Natural killer cell (primary cell): Measurements from ENCODE around the gene LRP1B. TPM values are rescaled to one million over a fixed set of nuclear protein-coding genes. Genes with fewer than 3 reads are reported as not detected.

Source experiments
- ATAC-seq, 3 donors: fragments of 150-1000 bp in 2 of 3; fragments of 200-7000 bp in 1 of 3; cut with Tn5 transposase; 1 replicate in 1 of 3; 2 replicates in 2 of 3; pipeline ENCODE4 v1.10.0; 2021; ENCODE audit warnings: mild to moderate bottlenecking in 2 of 3, moderate library complexity in 2 of 3
- DNase-seq, 2 donors: peaks; one replicate each; pipeline versions ENCODE4 v3.0.0 to v3.0.0-alpha.2; 2013 to 2021; ENCODE audit warnings: mixed read lengths in 1 of 2
- H3K27ac ChIP-seq: one replicate; pipeline ENCODE4 v1.5.1; 2013; ENCODE audit warnings: mild to moderate bottlenecking, low read length
- H3K27me3 ChIP-seq: one replicate; pipeline ENCODE4 v1.6.1; 2013; ENCODE audit warnings: low read length; ENCODE audit not compliant: control insufficient read depth, insufficient read depth
- H3K36me3 ChIP-seq: one replicate; pipeline ENCODE4 v1.6.1; 2013; ENCODE audit warnings: low read length; ENCODE audit not compliant: control insufficient read depth, insufficient read depth
- H3K4me1 ChIP-seq: one replicate; pipeline ENCODE4 v1.6.1; 2013; ENCODE audit warnings: low read length; ENCODE audit not compliant: control insufficient read depth, insufficient read depth
- H3K4me3 ChIP-seq: one replicate; pipeline ENCODE4 v1.5.1; 2013; ENCODE audit warnings: low read length
- H3K9me3 ChIP-seq: one replicate; pipeline ENCODE4 v1.6.1; 2013; ENCODE audit warnings: low read length; ENCODE audit not compliant: control insufficient read depth, insufficient read depth
- H3K27ac Mint-ChIP-seq, 2 donors: one replicate each; pipeline ENCODE4 v1.8.0; 2022; ENCODE audit warnings: mild to moderate bottlenecking in 2 of 2, mixed read lengths in 2 of 2, moderate library complexity in 1 of 2
- H3K27me3 Mint-ChIP-seq, 2 donors: one replicate each; pipeline ENCODE4 v1.8.0; 2022; ENCODE audit warnings: low read depth in 2 of 2, mixed read lengths in 2 of 2
- H3K36me3 Mint-ChIP-seq: one replicate; pipeline ENCODE4 v1.8.0; 2022; ENCODE audit warnings: mixed read lengths
- H3K4me1 Mint-ChIP-seq, 2 donors: one replicate each; pipeline ENCODE4 v1.8.0; 2022; ENCODE audit warnings: mixed read lengths in 2 of 2
- H3K4me3 Mint-ChIP-seq: one replicate; pipeline ENCODE4 v1.8.0; 2022; ENCODE audit warnings: mild to moderate bottlenecking, moderate library complexity, mixed read lengths
- H3K9me3 Mint-ChIP-seq, 2 donors: one replicate each; pipeline ENCODE4 v1.8.0; 2022; ENCODE audit warnings: mixed read lengths in 2 of 2
- WGBS: methylation state at CpG from one replicate; pipeline ENCODE4 v1.1.7; 2013; ENCODE audit warnings: missing lambda C conversion rate; ENCODE audit not compliant: insufficient coverage; 5-methylcytosine and 5-hydroxymethylcytosine counted together
- intact Hi-C: fragments of 100-400 bp; cut with micrococcal nuclease; formaldehyde crosslinking; loops from one replicate; pipeline ENCODE4 v1.14.2; 2022
- total RNA-seq, 4 donors: library from RNA; stranded (reverse); fragments of 120-200 nt in 1 of 4; gene quantifications; one replicate each; pipeline versions ENCODE4 v1.2.3 to v1.2.4, GENCODE V29; 2013 to 2022
- TF ChIP-seq, protein P1 (sequence below): fragments of 200-600 bp; IDR thresholded peaks from one replicate; pipeline ENCODE4 v1.8.0; 2022; ENCODE audit warnings: antibody characterized with exemption

Gene LRP1B
- total RNA-seq, 3 donors from 2014 or later (not counting 1 experiment from before 2014, with no cell fraction given): 0.05 TPM; not detected in 2

DNA sequence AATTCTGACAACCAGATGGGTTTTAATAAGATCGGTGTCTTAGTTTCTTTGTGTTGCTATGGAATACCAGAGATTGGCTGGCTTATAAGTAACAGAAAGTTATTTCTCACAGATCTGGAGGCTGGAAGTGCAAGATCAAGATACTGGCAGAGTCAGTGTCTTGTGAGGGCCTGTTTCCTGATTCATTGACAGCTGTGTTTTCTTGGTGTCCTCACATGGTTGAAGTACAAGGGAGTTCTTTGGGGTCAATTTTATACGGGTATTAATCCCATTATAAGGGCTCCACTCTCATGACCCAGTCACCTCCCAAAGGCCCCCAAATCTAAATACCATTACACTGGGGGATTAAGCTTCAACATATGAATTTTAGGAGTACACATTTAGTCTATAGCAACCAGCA is 421.1 kb downstream of the LRP1B start:
- no peak overlapping the region for H3K4me3 ChIP-seq
- 92% methylated on average over 1 of the region's 2 CpGs for WGBS
- H3K9me3 Mint-ChIP-seq: peaks cover 11 to 12% of the 10 kb centered on the region in 2 donors

DNA sequence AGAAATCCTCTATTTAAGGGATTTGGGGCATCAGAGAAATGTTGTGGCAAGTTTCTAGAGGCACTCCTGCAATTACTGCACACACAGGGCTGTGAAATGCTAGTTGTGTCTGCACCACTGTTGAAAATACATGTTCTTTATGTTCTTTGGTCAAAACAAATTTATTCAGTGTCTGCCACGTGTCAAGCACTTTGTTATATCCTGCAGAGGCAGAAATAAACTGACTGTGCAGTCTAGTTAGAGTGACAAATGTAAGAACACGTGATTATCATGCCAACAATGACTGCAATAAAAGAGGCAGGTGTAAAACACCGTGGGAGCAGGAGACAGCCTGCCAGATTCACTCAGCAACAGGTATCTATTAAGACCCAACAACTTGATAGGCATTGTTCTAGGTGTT is 423.3 kb downstream of the LRP1B start:
- Mint-ChIP-seq H3K27me3 (no peaks in the 10 kb centered on the region), H3K36me3 (no peaks in the 10 kb centered on the region), H3K4me1 (no peaks in the 10 kb centered on the region), H3K4me3 (no peak overlapping the region), H3K9me3 (peaks cover 13 to 15% of the 10 kb centered on the region in 2 donors), H3K27ac (no peak overlapping the region)
- Histone ChIP-seq H3K4me1 (no peaks in the 10 kb centered on the region), H3K27me3 (no peaks in the 10 kb centered on the region), H3K36me3 (no peaks in the 10 kb centered on the region), H3K9me3 (no peaks in the 10 kb centered on the region), H3K4me3 (no peak overlapping the region), H3K27ac (no peak overlapping the region)
- TF ChIP-seq, protein P1, sequence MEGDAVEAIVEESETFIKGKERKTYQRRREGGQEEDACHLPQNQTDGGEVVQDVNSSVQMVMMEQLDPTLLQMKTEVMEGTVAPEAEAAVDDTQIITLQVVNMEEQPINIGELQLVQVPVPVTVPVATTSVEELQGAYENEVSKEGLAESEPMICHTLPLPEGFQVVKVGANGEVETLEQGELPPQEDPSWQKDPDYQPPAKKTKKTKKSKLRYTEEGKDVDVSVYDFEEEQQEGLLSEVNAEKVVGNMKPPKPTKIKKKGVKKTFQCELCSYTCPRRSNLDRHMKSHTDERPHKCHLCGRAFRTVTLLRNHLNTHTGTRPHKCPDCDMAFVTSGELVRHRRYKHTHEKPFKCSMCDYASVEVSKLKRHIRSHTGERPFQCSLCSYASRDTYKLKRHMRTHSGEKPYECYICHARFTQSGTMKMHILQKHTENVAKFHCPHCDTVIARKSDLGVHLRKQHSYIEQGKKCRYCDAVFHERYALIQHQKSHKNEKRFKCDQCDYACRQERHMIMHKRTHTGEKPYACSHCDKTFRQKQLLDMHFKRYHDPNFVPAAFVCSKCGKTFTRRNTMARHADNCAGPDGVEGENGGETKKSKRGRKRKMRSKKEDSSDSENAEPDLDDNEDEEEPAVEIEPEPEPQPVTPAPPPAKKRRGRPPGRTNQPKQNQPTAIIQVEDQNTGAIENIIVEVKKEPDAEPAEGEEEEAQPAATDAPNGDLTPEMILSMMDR: no peak
- WGBS: 58% methylated on average over 3 of the region's 3 CpGs
- ATAC-seq (no peak), DNase-seq (no peak)
- intact Hi-C loops: no loop called here

More for the DNA sequence above, 421.1 kb downstream of the LRP1B start:
- Histone ChIP-seq H3K4me1 (no peaks in the 10 kb centered on the region), H3K27me3 (no peaks in the 10 kb centered on the region), H3K36me3 (no peaks in the 10 kb centered on the region), H3K9me3 (no peaks in the 10 kb centered on the region), H3K27ac (no peak overlapping the region)
- no peaks in the 10 kb centered on the region for H3K4me1 Mint-ChIP-seq
- H3K36me3 Mint-ChIP-seq: no peaks in the 10 kb centered on the region
- H3K27ac Mint-ChIP-seq: no peak overlapping the region
- intact Hi-C loops: no loop called here
- no peaks in the 10 kb centered on the region for H3K27me3 Mint-ChIP-seq
- no peak overlapping the region for H3K4me3 Mint-ChIP-seq
- TF ChIP-seq, protein P1: no peak
- no peak for ATAC-seq
- DNase-seq: no peak

DNA sequence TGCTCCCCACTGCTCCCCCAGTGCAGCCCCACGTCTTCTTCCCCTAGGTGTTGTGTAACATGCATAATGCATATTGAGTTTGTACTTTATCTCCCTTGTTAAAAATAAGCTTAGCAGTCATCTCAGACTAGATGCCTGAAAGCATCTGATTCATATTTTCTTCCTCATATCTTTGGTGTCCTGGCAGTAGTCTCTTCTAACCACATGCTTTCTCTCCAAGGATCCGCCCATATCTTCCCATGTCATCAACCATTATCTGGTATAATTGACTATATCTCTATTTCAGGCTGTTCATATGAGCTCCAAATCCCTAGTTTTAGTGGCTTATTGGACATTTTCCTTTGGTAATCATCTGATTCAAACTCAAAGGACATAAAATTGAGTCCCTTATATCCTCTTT is 426.3 kb downstream of the LRP1B start:
- WGBS: 89% methylated on average over 2 of the region's 2 CpGs
- DNase-seq: no peak
- Histone ChIP-seq H3K4me3 (no peak overlapping the region), H3K27me3 (no peaks in the 10 kb centered on the region), H3K27ac (no peak overlapping the region), H3K36me3 (no peaks in the 10 kb centered on the region), H3K9me3 (peaks cover 2% of the 10 kb centered on the region), H3K4me1 (no peaks in the 10 kb centered on the region)
- Mint-ChIP-seq H3K4me1 (no peaks in the 10 kb centered on the region), H3K27me3 (no peaks in the 10 kb centered on the region), H3K36me3 (no peaks in the 10 kb centered on the region), H3K9me3 (peaks cover 14 to 17% of the 10 kb centered on the region in 2 donors), H3K4me3 (no peak overlapping the region), H3K27ac (no peak overlapping the region)
- TF ChIP-seq, protein P1: no peak
- intact Hi-C loops: no loop called here
- ATAC-seq: no peak

DNA sequence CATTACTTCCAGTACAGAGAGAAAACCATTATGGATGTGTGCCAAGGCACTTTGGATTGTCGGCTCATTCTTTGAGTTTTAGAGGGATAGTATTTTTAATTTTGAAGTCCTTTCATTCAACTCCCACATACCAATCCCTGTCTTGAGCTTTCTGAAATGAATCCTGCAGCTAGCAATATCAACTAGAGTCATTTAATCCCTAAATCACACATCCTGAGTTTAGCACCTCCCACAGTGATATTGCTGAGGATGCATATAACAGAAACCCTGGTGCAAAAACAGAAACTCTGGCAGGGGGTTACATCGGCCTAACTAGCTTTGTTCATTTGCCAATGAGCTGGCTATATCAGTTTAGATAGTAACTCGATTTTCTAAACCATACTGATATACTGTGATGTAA is 427.3 kb downstream of the LRP1B start:
- intact Hi-C loops: no loop called here
- Mint-ChIP-seq H3K9me3 (peaks cover 13 to 14% of the 10 kb centered on the region in 2 donors), H3K27me3 (no peaks in the 10 kb centered on the region), H3K27ac (no peak overlapping the region), H3K4me1 (no peaks in the 10 kb centered on the region), H3K4me3 (no peak overlapping the region), H3K36me3 (no peaks in the 10 kb centered on the region)
- TF ChIP-seq, protein P1: no peak
- ATAC-seq (no peak), DNase-seq (no peak)
- Histone ChIP-seq H3K4me1 (no peaks in the 10 kb centered on the region), H3K9me3 (peaks cover 2% of the 10 kb centered on the region), H3K4me3 (no peak overlapping the region), H3K27ac (no peak overlapping the region), H3K27me3 (no peaks in the 10 kb centered on the region), H3K36me3 (no peaks in the 10 kb centered on the region)
- 85% methylated on average over 1 of the region's 3 CpGs for WGBS
